Mesothelial cell of epicardium (in vitro differentiated cells): Measurements from ENCODE around the gene SPATA33. TPM values are rescaled to one million over a fixed set of nuclear protein-coding genes. Genes with fewer than 3 reads are reported as not detected.
"Not testable (repeated sequence)": the region's sequence is repeated elsewhere in the genome, so short reads cannot be mapped to it uniquely, and the experiment has no call there.

Experiments used
- DNase-seq, 2 experiments: peaks; one replicate each; pipeline ENCODE4 v3.0.0; 2021; ENCODE audit warnings: low spot score in 2 of 2; ENCODE audit not compliant: unreplicated experiment in 2 of 2
- H3K27ac Mint-ChIP-seq: 2 replicates; pipeline ENCODE4 v1.8.0; 2021; ENCODE audit warnings: mixed read lengths
- H3K27me3 Mint-ChIP-seq: 2 replicates; pipeline ENCODE4 v1.8.0; 2021; ENCODE audit warnings: low read depth, mixed read lengths
- H3K36me3 Mint-ChIP-seq: 2 replicates; pipeline ENCODE4 v1.8.0; 2021; ENCODE audit warnings: mixed read lengths
- H3K4me1 Mint-ChIP-seq: 2 replicates; pipeline ENCODE4 v1.8.0; 2021; ENCODE audit warnings: mixed read lengths
- H3K4me3 Mint-ChIP-seq: 2 replicates; pipeline ENCODE4 v1.8.0; 2021; ENCODE audit warnings: mild to moderate bottlenecking, moderate library complexity, mixed read lengths
- H3K9me3 Mint-ChIP-seq: 2 replicates; pipeline ENCODE4 v1.8.0; 2021; ENCODE audit warnings: mixed read lengths
- total RNA-seq: library from RNA; stranded (reverse); gene quantifications from 3 replicates; pipeline ENCODE4 v1.2.1, GENCODE V29; 2021
- TF ChIP-seq, protein P1 (sequence below): fragments of 200-600 bp; sonication (generic); IDR thresholded peaks from one replicate; pipeline ENCODE4 v1.5.0; 2021; ENCODE audit warnings: antibody characterized with exemption; ENCODE audit not compliant: unreplicated experiment

Gene SPATA33
- total RNA-seq, 1 donor from 2014 or later, result 14.4 TPM

GRCh38 chr16:89691231-89691985 lies 33.8 kb downstream of the SPATA33 start:
- Mint-ChIP-seq H3K27me3 (no peaks in the 10 kb centered on the region), H3K36me3 (peaks cover 11% of the 10 kb centered on the region), H3K4me3 (no peak overlapping the region), H3K4me1 (peaks cover 10% of the 10 kb centered on the region), H3K9me3 (no peaks in the 10 kb centered on the region), H3K27ac (no peak overlapping the region)
- DNase-seq, result no peak
- TF ChIP-seq, protein P1, sequence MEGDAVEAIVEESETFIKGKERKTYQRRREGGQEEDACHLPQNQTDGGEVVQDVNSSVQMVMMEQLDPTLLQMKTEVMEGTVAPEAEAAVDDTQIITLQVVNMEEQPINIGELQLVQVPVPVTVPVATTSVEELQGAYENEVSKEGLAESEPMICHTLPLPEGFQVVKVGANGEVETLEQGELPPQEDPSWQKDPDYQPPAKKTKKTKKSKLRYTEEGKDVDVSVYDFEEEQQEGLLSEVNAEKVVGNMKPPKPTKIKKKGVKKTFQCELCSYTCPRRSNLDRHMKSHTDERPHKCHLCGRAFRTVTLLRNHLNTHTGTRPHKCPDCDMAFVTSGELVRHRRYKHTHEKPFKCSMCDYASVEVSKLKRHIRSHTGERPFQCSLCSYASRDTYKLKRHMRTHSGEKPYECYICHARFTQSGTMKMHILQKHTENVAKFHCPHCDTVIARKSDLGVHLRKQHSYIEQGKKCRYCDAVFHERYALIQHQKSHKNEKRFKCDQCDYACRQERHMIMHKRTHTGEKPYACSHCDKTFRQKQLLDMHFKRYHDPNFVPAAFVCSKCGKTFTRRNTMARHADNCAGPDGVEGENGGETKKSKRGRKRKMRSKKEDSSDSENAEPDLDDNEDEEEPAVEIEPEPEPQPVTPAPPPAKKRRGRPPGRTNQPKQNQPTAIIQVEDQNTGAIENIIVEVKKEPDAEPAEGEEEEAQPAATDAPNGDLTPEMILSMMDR, result no peak

- Mint-ChIP-seq H3K36me3 (peaks cover 11% of the 10 kb centered on the region), H3K27ac (no peak overlapping the region), H3K4me1 (peaks cover 8% of the 10 kb centered on the region), H3K27me3 (no peaks in the 10 kb centered on the region), H3K9me3 (no peaks in the 10 kb centered on the region), H3K4me3 (no peak overlapping the region)
- TF ChIP-seq, protein P1, result no peak
- DNase-seq, result no peak
These were observed 34.4 kb downstream of the SPATA33 start for GRCh38 chr16:89691986-89692569.

DNA sequence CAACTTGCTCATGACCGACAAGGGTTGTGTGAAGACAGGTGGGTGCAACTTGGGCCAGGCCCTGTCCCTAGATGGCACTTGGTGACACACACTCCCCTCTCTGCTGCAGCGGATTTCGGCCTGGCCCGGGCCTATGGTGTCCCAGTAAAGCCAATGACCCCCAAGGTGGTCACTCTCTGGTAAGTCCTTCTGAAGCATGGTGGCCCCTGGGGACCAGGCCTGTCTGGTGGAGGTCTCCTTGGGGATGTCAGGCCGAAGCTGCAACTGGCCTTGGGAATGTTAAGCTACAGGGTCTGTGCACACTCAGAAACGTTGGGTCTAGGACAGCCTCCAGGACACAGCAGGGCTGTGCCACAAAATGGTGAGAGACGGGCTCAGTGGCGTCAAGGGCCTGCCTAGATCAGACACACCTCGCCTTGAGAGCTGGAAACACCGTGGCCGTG lies 35.7 kb downstream of the SPATA33 start:
- Mint-ChIP-seq H3K4me1 (no peaks in the 10 kb centered on the region), H3K36me3 (peaks cover 11% of the 10 kb centered on the region), H3K27ac (no peak overlapping the region), H3K9me3 (no peaks in the 10 kb centered on the region), H3K4me3 (no peak overlapping the region), H3K27me3 (no peaks in the 10 kb centered on the region)
- TF ChIP-seq, protein P1, result no peak
- DNase-seq, result no peak

- H3K9me3 Mint-ChIP-seq, result no peaks in the 10 kb centered on the region
- H3K4me1 Mint-ChIP-seq, result no peaks in the 10 kb centered on the region
- TF ChIP-seq, protein P1, result no peak
- H3K27me3 Mint-ChIP-seq, result no peaks in the 10 kb centered on the region
- peaks cover 11% of the 10 kb centered on the region for H3K36me3 Mint-ChIP-seq
- H3K27ac Mint-ChIP-seq, result no peak overlapping the region
- no peak for DNase-seq
- H3K4me3 Mint-ChIP-seq, result no peak overlapping the region
These were observed 36.5 kb downstream of the SPATA33 start for GRCh38 chr16:89693931-89694783.

DNA sequence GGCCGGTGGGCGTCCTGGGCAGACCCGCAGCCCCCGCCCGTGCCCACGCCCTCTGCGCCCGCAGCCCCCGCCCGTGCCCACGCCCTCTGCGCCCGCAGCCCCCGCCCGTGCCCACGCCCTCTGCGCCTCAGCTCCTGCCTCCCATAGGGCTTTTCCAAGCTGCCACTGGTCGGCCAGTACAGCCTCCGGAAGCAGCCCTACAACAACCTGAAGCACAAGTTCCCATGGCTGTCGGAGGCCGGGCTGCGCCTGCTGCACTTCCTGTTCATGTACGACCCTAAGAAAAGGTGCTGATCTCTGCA lies 37.1 kb downstream of the SPATA33 start:
- not testable (repeated sequence) for H3K9me3 Mint-ChIP-seq, H3K4me1 Mint-ChIP-seq, DNase-seq, H3K4me3 Mint-ChIP-seq, H3K27me3 Mint-ChIP-seq, H3K27ac Mint-ChIP-seq
- peaks cover 11% of the 10 kb centered on the region for H3K36me3 Mint-ChIP-seq
